Liver (tissue), 9 donors: ENCODE measurements around the gene EGFR. TPM values are rescaled to one million over a fixed set of nuclear protein-coding genes. Genes with fewer than 3 reads are reported as not detected.

Experiments used
- DNase-seq: peaks from one replicate; pipeline ENCODE4 v3.0.0-alpha.2; 2017; ENCODE audit warnings: low spot score
- H3K27ac ChIP-seq, 2 donors: one replicate each; pipeline ENCODE4 v1.7.0; 2013; ENCODE audit warnings: inconsistent platforms in 2 of 2, low read length in 2 of 2, control low read depth in 1 of 2, low read depth in 1 of 2, mild to moderate bottlenecking in 1 of 2
- H3K27me3 ChIP-seq, 4 donors: one replicate each; pipeline versions ENCODE4 v1.6.1 to v1.7.0; 2013; ENCODE audit warnings: low read length in 3 of 4, inconsistent platforms in 1 of 4, mild to moderate bottlenecking in 1 of 4, moderate library complexity in 1 of 4; ENCODE audit not compliant: control insufficient read depth in 4 of 4, insufficient read depth in 4 of 4
- H3K36me3 ChIP-seq, 4 donors: one replicate each; pipeline versions ENCODE4 v1.6.1 to v1.7.0; 2013; ENCODE audit warnings: low read length in 3 of 4, mild to moderate bottlenecking in 3 of 4, low read depth in 1 of 4, moderate library complexity in 1 of 4; ENCODE audit not compliant: control insufficient read depth in 4 of 4, insufficient read depth in 3 of 4
- H3K4me1 ChIP-seq, 4 donors: one replicate each; pipeline versions ENCODE4 v1.6.1 to v1.7.0; 2013; ENCODE audit warnings: low read length in 3 of 4, mild to moderate bottlenecking in 3 of 4, moderate library complexity in 1 of 4; ENCODE audit not compliant: control insufficient read depth in 4 of 4, insufficient read depth in 4 of 4
- H3K4me3 ChIP-seq, 3 donors: one replicate each; pipeline versions ENCODE4 v1.6.1 to v1.7.0; 2013; ENCODE audit warnings: low read length in 3 of 3, control low read depth in 1 of 3, low read depth in 1 of 3, mild to moderate bottlenecking in 1 of 3
- H3K9ac ChIP-seq, 2 donors: one replicate each; pipeline ENCODE4 v1.7.0; 2013; ENCODE audit warnings: low read length in 2 of 2, mild to moderate bottlenecking in 2 of 2, moderate library complexity in 2 of 2, control low read depth in 1 of 2, low read depth in 1 of 2
- H3K9me3 ChIP-seq, 4 donors: one replicate each; pipeline versions ENCODE4 v1.6.1 to v1.7.0; 2013; ENCODE audit warnings: low read length in 3 of 4; ENCODE audit not compliant: control insufficient read depth in 4 of 4
- CTCF ChIP-seq: fragments of 150-350 bp; IDR thresholded peaks from 2 replicates; pipeline ENCODE4 v1.5.1; 2017; ENCODE audit warnings: improper control_type of control experiment, low read depth, low read length; ENCODE audit not compliant: missing input control
- EGR1 ChIP-seq, 2 donors: IDR thresholded peaks; 2 replicates each; pipeline ENCODE4 v1.6.1; 2016 to 2018; ENCODE audit warnings: antibody characterized with exemption in 2 of 2, low read depth in 2 of 2
- FOXA1 ChIP-seq: IDR thresholded peaks from 2 replicates; pipeline ENCODE4 v1.6.1; 2016; ENCODE audit warnings: antibody characterized with exemption
- FOXA2 ChIP-seq: IDR thresholded peaks from 2 replicates; pipeline ENCODE4 v1.6.1; 2016; ENCODE audit warnings: antibody characterized with exemption
- GABPA ChIP-seq, 2 donors: IDR thresholded peaks in 1 of 2; conservative IDR thresholded peaks in 1 of 2; 2 replicates each; pipeline ENCODE4 v1.6.1; 2016; ENCODE audit warnings: antibody characterized with exemption in 2 of 2, mild to moderate bottlenecking in 1 of 2, moderate library complexity in 1 of 2
- HNF4A ChIP-seq, 2 donors: conservative IDR thresholded peaks; 2 replicates each; pipeline ENCODE4 v1.6.1; 2016; ENCODE audit warnings: antibody characterized with exemption in 2 of 2, mild to moderate bottlenecking in 2 of 2
- HNF4G ChIP-seq: IDR thresholded peaks from 2 replicates; pipeline ENCODE4 v1.6.1; 2016; ENCODE audit warnings: antibody characterized with exemption
- JUND ChIP-seq, 2 donors: IDR thresholded peaks; 2 replicates each; pipeline ENCODE4 v1.6.1; 2016; ENCODE audit warnings: antibody characterized with exemption in 2 of 2
- NR2F2 ChIP-seq: IDR thresholded peaks from 2 replicates; pipeline ENCODE4 v1.6.1; 2016; ENCODE audit warnings: antibody characterized with exemption
- RAD21 ChIP-seq, 2 donors: IDR thresholded peaks; 2 replicates each; pipeline ENCODE4 v1.6.1; 2016; ENCODE audit warnings: antibody characterized with exemption in 2 of 2, mild to moderate bottlenecking in 2 of 2
- REST ChIP-seq: IDR thresholded peaks from 2 replicates; pipeline ENCODE4 v1.6.1; 2016; ENCODE audit warnings: antibody characterized with exemption, mild to moderate bottlenecking
- RXRA ChIP-seq, 2 donors: IDR thresholded peaks; 2 replicates each; pipeline ENCODE4 v1.6.1; 2017 to 2018; ENCODE audit warnings: antibody characterized with exemption in 2 of 2, mild to moderate bottlenecking in 1 of 2
- SP1 ChIP-seq: IDR thresholded peaks from 2 replicates; pipeline ENCODE4 v1.6.1; 2018; ENCODE audit warnings: antibody characterized with exemption, mild to moderate bottlenecking
- TAF1 ChIP-seq: conservative IDR thresholded peaks from 2 replicates; pipeline ENCODE4 v1.6.1; 2016; ENCODE audit warnings: antibody characterized with exemption, mild to moderate bottlenecking
- YY1 ChIP-seq: IDR thresholded peaks from 2 replicates; pipeline ENCODE4 v1.6.1; 2016; ENCODE audit warnings: antibody characterized with exemption, mild to moderate bottlenecking
- WGBS: extraction: QIAGEN DNeasy Blood & Tissue Kit; methylation state at CpG from one replicate; pipeline ENCODE4 v1.1.7; 2013; 5-methylcytosine and 5-hydroxymethylcytosine counted together
- polyA plus RNA-seq, 2 donors: library from polyadenylated mRNA; stranded (reverse) in 1 of 2; unstranded in 1 of 2; fragments of 200-250 nt in 1 of 2; fragments of >200 nt in 1 of 2; fragmentation: Nextera tagmentation in 1 of 2; extraction: Ambion mirVana in 1 of 2; gene quantifications; one replicate each; pipeline versions ENCODE4 v1.2.1 to v1.2.3, GENCODE V29; 2013 to 2015
- total RNA-seq, 2 donors: library from RNA; depleted of rRNA; stranded (reverse); fragments of >200 nt; gene quantifications; one replicate each; pipeline ENCODE4 v1.2.3, GENCODE V29; 2014
- TF ChIP-seq, protein P1 (sequence below): IDR thresholded peaks from 2 replicates; pipeline ENCODE4 v1.6.1; 2016; ENCODE audit warnings: antibody characterized with exemption
- TF ChIP-seq, protein P2 (sequence below): IDR thresholded peaks from 2 replicates; pipeline ENCODE4 v1.6.1; 2016; ENCODE audit warnings: antibody characterized with exemption
- TF ChIP-seq, protein P3 (sequence below): IDR thresholded peaks from 2 replicates; pipeline ENCODE4 v1.6.1; 2016; ENCODE audit warnings: antibody characterized with exemption
- donor health status: healthy.
- donor health status: healthy.
- donor health status: healthy.
- donor health status: healthy.
- donor health status: healthy.

EGFR gene
- total and polyA plus RNA-seq, 4 donors, result 22.6 to 37.0 (median 27.7) TPM

DNA sequence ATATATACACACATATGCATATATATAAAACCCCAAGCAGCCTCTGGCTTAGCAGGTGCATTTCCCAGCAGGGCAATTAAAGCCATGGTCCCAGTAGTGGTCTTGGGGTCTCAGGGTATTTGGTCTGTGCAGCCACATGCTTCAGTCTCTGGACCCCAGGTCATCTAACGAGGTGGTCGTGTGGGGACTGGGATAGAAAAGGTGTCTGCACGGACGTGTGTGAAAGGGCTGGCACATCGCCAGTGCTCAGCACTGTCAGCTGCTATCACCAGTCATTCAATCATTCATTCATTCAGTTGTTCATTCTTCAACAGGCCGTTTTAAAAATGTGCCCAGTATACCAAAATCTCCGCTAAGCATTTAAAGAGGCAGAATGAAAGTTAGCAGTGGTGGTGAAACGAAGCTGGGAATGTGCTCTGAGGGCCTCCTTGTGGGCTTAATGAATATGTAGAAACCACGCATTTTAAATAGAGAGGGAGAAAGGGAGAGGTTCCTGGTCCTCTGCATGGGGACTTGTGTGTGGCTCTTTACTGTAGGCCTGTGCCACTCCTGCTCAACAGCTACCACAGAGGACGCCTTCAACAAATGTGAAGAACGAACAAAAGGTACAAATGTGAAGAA, 170.4 kb downstream of the EGFR start:
- 80% methylated on average over 11 of the region's 11 CpGs for WGBS
- Histone ChIP-seq H3K27me3 (no peaks in the 10 kb centered on the region), H3K4me1 (peaks cover 0 to 7% (median 4%) of the 10 kb centered on the region in 4 donors), H3K4me3 (no peak overlapping the region), H3K9ac (no peak overlapping the region), H3K9me3 (no peaks in the 10 kb centered on the region), H3K36me3 (peaks cover 13 to 50% (median 32%) of the 10 kb centered on the region in 4 donors), H3K27ac (no peak overlapping the region)
- TF ChIP-seq FOXA2, result no peak
- TF ChIP-seq, protein P1, sequence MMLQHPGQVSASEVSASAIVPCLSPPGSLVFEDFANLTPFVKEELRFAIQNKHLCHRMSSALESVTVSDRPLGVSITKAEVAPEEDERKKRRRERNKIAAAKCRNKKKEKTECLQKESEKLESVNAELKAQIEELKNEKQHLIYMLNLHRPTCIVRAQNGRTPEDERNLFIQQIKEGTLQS, result no peak
- no peak for TF ChIP-seq SP1
- peak; percentile 3 for TF ChIP-seq HNF4G
- no peak for TF ChIP-seq FOXA1
- no peak for TF ChIP-seq REST
- TF ChIP-seq JUND (IDR thresholded peaks at IDR 0.05), result no peak
- no peak for DNase-seq

- Histone ChIP-seq H3K36me3 (peaks cover 13 to 46% (median 31%) of the 10 kb centered on the region in 4 donors), H3K27ac (no peak overlapping the region), H3K9me3 (no peaks in the 10 kb centered on the region), H3K4me1 (peaks cover 0 to 7% (median 4%) of the 10 kb centered on the region in 4 donors), H3K9ac (no peak overlapping the region), H3K4me3 (no peak overlapping the region), H3K27me3 (no peaks in the 10 kb centered on the region)
- DNase-seq, result peak; percentile 25
- TF ChIP-seq RAD21 (IDR thresholded peaks at IDR 0.05) (no peak), SP1 (no peak), NR2F2 (no peak), HNF4A (conservative IDR thresholded peaks at IDR 0.05) (no peak), FOXA1 (no peak), FOXA2 (no peak), YY1 (no peak), RXRA (IDR thresholded peaks at IDR 0.05) (no peak), JUND (IDR thresholded peaks at IDR 0.05) (no peak), TAF1 (no peak), HNF4G (no peak), GABPA (IDR thresholded peaks at IDR 0.05 in 1 of 2, conservative IDR thresholded peaks at IDR 0.05 in 1 of 2) (no peak), REST (no peak), CTCF (no peak), EGR1 (IDR thresholded peaks at IDR 0.05; ENCODE audit: low read depth in 2 of 2) (no peak)
- TF ChIP-seq, protein P1, result no peak
- TF ChIP-seq, protein P2, sequence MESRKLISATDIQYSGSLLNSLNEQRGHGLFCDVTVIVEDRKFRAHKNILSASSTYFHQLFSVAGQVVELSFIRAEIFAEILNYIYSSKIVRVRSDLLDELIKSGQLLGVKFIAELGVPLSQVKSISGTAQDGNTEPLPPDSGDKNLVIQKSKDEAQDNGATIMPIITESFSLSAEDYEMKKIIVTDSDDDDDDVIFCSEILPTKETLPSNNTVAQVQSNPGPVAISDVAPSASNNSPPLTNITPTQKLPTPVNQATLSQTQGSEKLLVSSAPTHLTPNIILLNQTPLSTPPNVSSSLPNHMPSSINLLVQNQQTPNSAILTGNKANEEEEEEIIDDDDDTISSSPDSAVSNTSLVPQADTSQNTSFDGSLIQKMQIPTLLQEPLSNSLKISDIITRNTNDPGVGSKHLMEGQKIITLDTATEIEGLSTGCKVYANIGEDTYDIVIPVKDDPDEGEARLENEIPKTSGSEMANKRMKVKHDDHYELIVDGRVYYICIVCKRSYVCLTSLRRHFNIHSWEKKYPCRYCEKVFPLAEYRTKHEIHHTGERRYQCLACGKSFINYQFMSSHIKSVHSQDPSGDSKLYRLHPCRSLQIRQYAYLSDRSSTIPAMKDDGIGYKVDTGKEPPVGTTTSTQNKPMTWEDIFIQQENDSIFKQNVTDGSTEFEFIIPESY, result no peak
- TF ChIP-seq, protein P3, sequence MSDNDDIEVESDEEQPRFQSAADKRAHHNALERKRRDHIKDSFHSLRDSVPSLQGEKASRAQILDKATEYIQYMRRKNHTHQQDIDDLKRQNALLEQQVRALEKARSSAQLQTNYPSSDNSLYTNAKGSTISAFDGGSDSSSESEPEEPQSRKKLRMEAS, result no peak
- 88% methylated on average over 16 of the region's 16 CpGs for WGBS
These were observed 171.1 kb downstream of the EGFR start for GRCh38 chr7:55189878-55190436.
